ENCODE measurements around the gene CIB4.

DNA sequence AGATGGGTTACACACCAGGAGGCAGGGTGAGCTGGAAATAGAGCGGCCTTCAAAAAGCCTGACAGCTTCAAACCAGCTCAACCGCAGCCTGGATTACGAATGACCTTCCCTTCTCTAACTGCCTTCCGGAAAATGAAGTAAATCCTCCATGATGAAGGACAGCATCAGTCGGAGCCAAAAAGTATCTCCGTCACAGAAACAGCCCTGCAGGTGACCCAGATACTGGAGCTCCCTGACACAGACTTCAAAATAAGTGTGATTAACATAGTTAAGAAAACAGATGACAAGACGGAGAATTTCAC is 10.3 kb upstream of the CIB4 start:
- TF ChIP-seq, protein P1, sequence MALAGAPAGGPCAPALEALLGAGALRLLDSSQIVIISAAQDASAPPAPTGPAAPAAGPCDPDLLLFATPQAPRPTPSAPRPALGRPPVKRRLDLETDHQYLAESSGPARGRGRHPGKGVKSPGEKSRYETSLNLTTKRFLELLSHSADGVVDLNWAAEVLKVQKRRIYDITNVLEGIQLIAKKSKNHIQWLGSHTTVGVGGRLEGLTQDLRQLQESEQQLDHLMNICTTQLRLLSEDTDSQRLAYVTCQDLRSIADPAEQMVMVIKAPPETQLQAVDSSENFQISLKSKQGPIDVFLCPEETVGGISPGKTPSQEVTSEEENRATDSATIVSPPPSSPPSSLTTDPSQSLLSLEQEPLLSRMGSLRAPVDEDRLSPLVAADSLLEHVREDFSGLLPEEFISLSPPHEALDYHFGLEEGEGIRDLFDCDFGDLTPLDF (CRISPR knock-in tag; IDR thresholded peaks at IDR 0.05), result no peak
- TF ChIP-seq, protein P2, sequence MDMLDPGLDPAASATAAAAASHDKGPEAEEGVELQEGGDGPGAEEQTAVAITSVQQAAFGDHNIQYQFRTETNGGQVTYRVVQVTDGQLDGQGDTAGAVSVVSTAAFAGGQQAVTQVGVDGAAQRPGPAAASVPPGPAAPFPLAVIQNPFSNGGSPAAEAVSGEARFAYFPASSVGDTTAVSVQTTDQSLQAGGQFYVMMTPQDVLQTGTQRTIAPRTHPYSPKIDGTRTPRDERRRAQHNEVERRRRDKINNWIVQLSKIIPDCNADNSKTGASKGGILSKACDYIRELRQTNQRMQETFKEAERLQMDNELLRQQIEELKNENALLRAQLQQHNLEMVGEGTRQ (CRISPR knock-in tag; IDR thresholded peaks at IDR 0.05), result no peak
- TF ChIP-seq MYBL2 (CRISPR knock-in tag; IDR thresholded peaks at IDR 0.05) (no peak), ZNF317 (CRISPR knock-in tag; IDR thresholded peaks at IDR 0.05; ENCODE audit: borderline replicate concordance, low read depth) (no peak), NFATC4 (CRISPR knock-in tag; IDR thresholded peaks at IDR 0.05) (no peak), NR1H2 (CRISPR knock-in tag; IDR thresholded peaks at IDR 0.05) (no peak)
- TF ChIP-seq, protein P3, sequence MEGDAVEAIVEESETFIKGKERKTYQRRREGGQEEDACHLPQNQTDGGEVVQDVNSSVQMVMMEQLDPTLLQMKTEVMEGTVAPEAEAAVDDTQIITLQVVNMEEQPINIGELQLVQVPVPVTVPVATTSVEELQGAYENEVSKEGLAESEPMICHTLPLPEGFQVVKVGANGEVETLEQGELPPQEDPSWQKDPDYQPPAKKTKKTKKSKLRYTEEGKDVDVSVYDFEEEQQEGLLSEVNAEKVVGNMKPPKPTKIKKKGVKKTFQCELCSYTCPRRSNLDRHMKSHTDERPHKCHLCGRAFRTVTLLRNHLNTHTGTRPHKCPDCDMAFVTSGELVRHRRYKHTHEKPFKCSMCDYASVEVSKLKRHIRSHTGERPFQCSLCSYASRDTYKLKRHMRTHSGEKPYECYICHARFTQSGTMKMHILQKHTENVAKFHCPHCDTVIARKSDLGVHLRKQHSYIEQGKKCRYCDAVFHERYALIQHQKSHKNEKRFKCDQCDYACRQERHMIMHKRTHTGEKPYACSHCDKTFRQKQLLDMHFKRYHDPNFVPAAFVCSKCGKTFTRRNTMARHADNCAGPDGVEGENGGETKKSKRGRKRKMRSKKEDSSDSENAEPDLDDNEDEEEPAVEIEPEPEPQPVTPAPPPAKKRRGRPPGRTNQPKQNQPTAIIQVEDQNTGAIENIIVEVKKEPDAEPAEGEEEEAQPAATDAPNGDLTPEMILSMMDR (IDR thresholded peaks at IDR 0.05), result no peak
- TF ChIP-seq, protein P4, sequence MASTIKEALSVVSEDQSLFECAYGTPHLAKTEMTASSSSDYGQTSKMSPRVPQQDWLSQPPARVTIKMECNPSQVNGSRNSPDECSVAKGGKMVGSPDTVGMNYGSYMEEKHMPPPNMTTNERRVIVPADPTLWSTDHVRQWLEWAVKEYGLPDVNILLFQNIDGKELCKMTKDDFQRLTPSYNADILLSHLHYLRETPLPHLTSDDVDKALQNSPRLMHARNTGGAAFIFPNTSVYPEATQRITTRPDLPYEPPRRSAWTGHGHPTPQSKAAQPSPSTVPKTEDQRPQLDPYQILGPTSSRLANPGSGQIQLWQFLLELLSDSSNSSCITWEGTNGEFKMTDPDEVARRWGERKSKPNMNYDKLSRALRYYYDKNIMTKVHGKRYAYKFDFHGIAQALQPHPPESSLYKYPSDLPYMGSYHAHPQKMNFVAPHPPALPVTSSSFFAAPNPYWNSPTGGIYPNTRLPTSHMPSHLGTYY (CRISPR knock-in tag; IDR thresholded peaks at IDR 0.05), result no peak

Measured in WTC11 (cell line).